ENCODE data around the gene LAMB4.

LAMB4 gene

DNA sequence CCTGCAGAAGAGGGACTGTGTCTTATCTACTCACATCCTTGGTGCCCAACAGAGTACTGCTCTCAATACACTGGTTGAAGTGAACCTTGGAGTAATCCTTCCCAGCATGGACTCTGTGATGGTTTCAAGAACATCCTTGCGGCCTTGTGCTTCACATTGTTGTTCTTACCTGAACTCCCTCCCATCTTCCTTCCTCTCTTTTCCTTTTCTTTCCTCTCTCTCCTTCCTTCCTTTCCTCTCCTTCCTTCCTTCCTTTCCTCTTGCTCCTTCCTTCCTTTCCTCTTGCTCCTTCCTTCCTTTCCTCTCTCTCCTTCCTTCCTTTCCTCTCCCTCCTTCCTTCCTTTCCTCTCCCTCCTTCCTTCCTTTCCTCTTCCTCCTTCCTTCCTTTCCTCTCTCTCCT, 153.5 kb downstream of the LAMB4 start:
- in situ Hi-C loops (cut with HindIII; ENCODE audit: low sequenced_read_pairs): no loop called here

DNA sequence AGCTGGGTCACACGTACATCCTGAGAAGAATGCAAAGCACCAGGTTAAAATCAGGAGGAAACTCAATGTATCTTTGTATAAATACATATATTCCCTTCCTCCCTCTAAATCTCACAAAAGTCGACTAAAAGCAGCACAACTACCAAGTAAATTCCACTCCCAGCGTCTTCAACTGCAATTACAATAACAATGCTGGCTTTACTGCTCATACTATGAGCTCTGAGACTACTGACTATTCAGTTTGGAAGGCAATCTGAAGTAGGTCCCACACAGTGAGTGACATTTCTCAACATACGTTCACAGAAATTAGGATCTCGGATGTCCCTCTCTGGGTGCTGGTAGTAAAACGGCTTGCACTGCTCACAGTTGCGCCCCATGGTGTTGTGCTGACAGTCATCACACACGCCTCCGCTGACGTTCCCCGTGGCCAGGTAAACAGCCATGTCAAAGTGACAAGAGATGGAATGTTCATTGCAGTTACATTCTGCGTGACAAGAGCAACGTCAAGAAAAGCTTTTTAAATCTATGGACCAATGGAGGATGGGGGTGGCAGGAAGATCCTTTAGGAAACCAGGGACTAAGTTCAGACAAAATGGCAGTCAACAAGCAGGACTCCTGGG, 154.7 kb downstream of the LAMB4 start:
- in situ Hi-C loops (cut with HindIII; ENCODE audit: low sequenced_read_pairs): no loop called here

DNA sequence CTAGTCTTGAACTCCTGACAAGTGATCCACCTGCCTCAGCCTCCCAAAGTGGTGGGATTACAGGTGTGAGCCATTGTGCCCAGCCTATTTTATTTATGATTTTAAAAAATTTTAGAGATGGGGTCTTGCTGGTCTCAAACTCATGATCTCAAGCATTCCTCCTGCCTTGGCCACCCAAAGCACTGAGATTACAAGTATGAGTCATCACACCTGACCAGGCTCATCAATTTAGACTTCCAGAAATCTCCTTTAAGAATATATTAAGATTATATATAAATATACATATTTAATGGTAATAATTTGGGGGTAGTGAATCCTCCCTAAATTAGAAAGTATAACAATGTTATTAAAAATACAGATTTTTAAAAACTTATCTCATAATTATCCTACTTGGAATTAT, 156.3 kb downstream of the LAMB4 start:
- in situ Hi-C loops (cut with HindIII; ENCODE audit: low sequenced_read_pairs): no loop called here

Data from DLD1 (cell line).